Osteoblast (primary cell): ENCODE data around the gene DIP2B. TPM values are rescaled to one million over a fixed set of nuclear protein-coding genes. Genes with fewer than 3 reads are reported as not detected.

Experiments used
- DNase-seq: peaks from one replicate; pipeline ENCODE4 v3.0.0; 2011; ENCODE audit warnings: low spot score, mixed read lengths; ENCODE audit not compliant: insufficient read length; ENCODE audit errors: missing footprints
- H2AFZ ChIP-seq: 2 replicates; pipeline ENCODE4 v1.6.0; 2011; ENCODE audit warnings: mild to moderate bottlenecking, low read length
- H3K27ac ChIP-seq: 2 replicates; pipeline ENCODE4 v1.5.1; 2011; ENCODE audit warnings: mild to moderate bottlenecking, low read depth, low read length, moderate library complexity
- H3K27me3 ChIP-seq: 2 replicates; pipeline ENCODE4 v1.6.0; 2012; ENCODE audit warnings: mild to moderate bottlenecking, control low read depth, inconsistent platforms, low read length, moderate library complexity; ENCODE audit not compliant: insufficient read depth
- H3K36me3 ChIP-seq: 2 replicates; pipeline ENCODE4 v1.5.1; 2011; ENCODE audit warnings: mild to moderate bottlenecking, low read length, control low read depth, moderate library complexity; ENCODE audit not compliant: insufficient read depth
- H3K4me1 ChIP-seq: 2 replicates; pipeline ENCODE4 v1.5.1; 2011; ENCODE audit warnings: mild to moderate bottlenecking, low read length, control low read depth, moderate library complexity; ENCODE audit not compliant: insufficient read depth
- H3K4me2 ChIP-seq: 2 replicates; pipeline ENCODE4 v1.6.0; 2011; ENCODE audit warnings: mild to moderate bottlenecking, low read length; ENCODE audit not compliant: insufficient read depth
- H3K4me3 ChIP-seq: fragments of 200-600 bp; sonication (generic); 3 replicates; pipeline ENCODE4 v1.5.1; 2012; ENCODE audit warnings: mild to moderate bottlenecking, low read length, inconsistent platforms; ENCODE audit not compliant: insufficient read depth
- H3K79me2 ChIP-seq: 2 replicates; pipeline ENCODE4 v1.6.0; 2012; ENCODE audit warnings: mild to moderate bottlenecking, low read length, control low read depth, inconsistent platforms; ENCODE audit not compliant: insufficient read depth
- H3K9me3 ChIP-seq: 2 replicates; pipeline ENCODE4 v1.5.1; 2011; ENCODE audit warnings: low read depth, low read length, control low read depth
- H4K20me1 ChIP-seq: 2 replicates; pipeline ENCODE4 v1.6.0; 2012; ENCODE audit warnings: mild to moderate bottlenecking, low read length, control low read depth; ENCODE audit not compliant: insufficient read depth
- CTCF ChIP-seq: IDR thresholded peaks from 2 replicates; pipeline ENCODE4 v1.5.1; 2011; ENCODE audit warnings: mild to moderate bottlenecking, low read depth, low read length, moderate library complexity; ENCODE audit errors: extremely low read depth
- total RNA-seq: library from RNA; depleted of rRNA; stranded (reverse); fragments of >200 nt; gene quantifications from 2 replicates; pipeline ENCODE4 v1.2.3, GENCODE V29; 2012

The DIP2B gene
- total RNA-seq, 1 donor = 28.2 TPM

- H3K4me2 ChIP-seq = no peak overlapping the region
- no peak for DNase-seq
- H3K36me3 ChIP-seq = no peaks in the 10 kb centered on the region
- H3K79me2 ChIP-seq = no peaks in the 10 kb centered on the region
- H3K27ac ChIP-seq = no peak overlapping the region
- H2AFZ ChIP-seq = no peak overlapping the region
- no peaks in the 10 kb centered on the region for H3K9me3 ChIP-seq
- H3K4me3 ChIP-seq = no peak overlapping the region
- H3K27me3 ChIP-seq = no peaks in the 10 kb centered on the region
- H4K20me1 ChIP-seq = no peaks in the 10 kb centered on the region
- no peaks in the 10 kb centered on the region for H3K4me1 ChIP-seq
- no peak for TF ChIP-seq CTCF
Observed at GRCh38 chr12:50672158-50672557, 167.4 kb downstream of the DIP2B start.

GRCh38 chr12:50676756-50677155 is 172.0 kb downstream of the DIP2B start:
- Histone ChIP-seq H4K20me1 (peaks cover 4% of the 10 kb centered on the region), H3K4me2 (no peak overlapping the region), H3K9me3 (no peaks in the 10 kb centered on the region), H3K4me1 (peaks cover 5% of the 10 kb centered on the region), H2AFZ (no peak overlapping the region), H3K79me2 (no peaks in the 10 kb centered on the region), H3K27ac (no peak overlapping the region), H3K36me3 (peaks cover 9% of the 10 kb centered on the region), H3K27me3 (no peaks in the 10 kb centered on the region), H3K4me3 (no peak overlapping the region)
- no peak for DNase-seq
- TF ChIP-seq CTCF = no peak

- H2AFZ ChIP-seq = no peak overlapping the region
- H3K9me3 ChIP-seq = no peaks in the 10 kb centered on the region
- no peak overlapping the region for H3K27ac ChIP-seq
- peaks cover 4% of the 10 kb centered on the region for H4K20me1 ChIP-seq
- no peak overlapping the region for H3K4me2 ChIP-seq
- H3K79me2 ChIP-seq = no peaks in the 10 kb centered on the region
- H3K36me3 ChIP-seq = peaks cover 11% of the 10 kb centered on the region
- no peak for TF ChIP-seq CTCF
- H3K4me1 ChIP-seq = peaks cover 5% of the 10 kb centered on the region
- DNase-seq = peak; percentile 62
- H3K4me3 ChIP-seq = no peak overlapping the region
- H3K27me3 ChIP-seq = no peaks in the 10 kb centered on the region
Observed at GRCh38 chr12:50677858-50678257, 173.1 kb downstream of the DIP2B start.

- Histone ChIP-seq H3K4me2 (no peak overlapping the region), H3K9me3 (no peaks in the 10 kb centered on the region), H3K4me1 (peaks cover 5% of the 10 kb centered on the region), H3K27me3 (no peaks in the 10 kb centered on the region), H3K27ac (no peak overlapping the region), H3K36me3 (peaks cover 11% of the 10 kb centered on the region), H3K79me2 (no peaks in the 10 kb centered on the region), H4K20me1 (peaks cover 4% of the 10 kb centered on the region), H2AFZ (no peak overlapping the region), H3K4me3 (no peak overlapping the region)
- no peak for DNase-seq
- TF ChIP-seq CTCF = no peak
Observed at GRCh38 chr12:50678650-50679365, 174.0 kb downstream of the DIP2B start.
